H9 (cell line): ENCODE data around the gene MED25. TPM values are rescaled to one million over a fixed set of nuclear protein-coding genes. Genes with fewer than 3 reads are reported as not detected.

ENCODE experiments used
- DNase-seq: peaks from one replicate; pipeline ENCODE4 v3.0.0-alpha.2; 2017
- H2AFZ ChIP-seq: one replicate; pipeline ENCODE4 v1.6.1; 2013; ENCODE audit warnings: mild to moderate bottlenecking, low read length, control low read depth, moderate library complexity
- H2AK5ac ChIP-seq: 2 replicates; pipeline ENCODE4 v1.6.1; 2013; ENCODE audit warnings: low read length, control low read depth, mixed read lengths; ENCODE audit not compliant: insufficient read length
- H2BK120ac ChIP-seq: one replicate; pipeline ENCODE4 v1.6.1; 2013; ENCODE audit warnings: low read depth, mild to moderate bottlenecking, low read length, control low read depth, inconsistent platforms; ENCODE audit not compliant: poor library complexity, severe bottlenecking
- H2BK12ac ChIP-seq: 2 replicates; pipeline ENCODE4 v1.6.1; 2013; ENCODE audit warnings: low read length, control low read depth, mixed read lengths, low read depth; ENCODE audit not compliant: insufficient read length
- H2BK15ac ChIP-seq: 2 replicates; pipeline ENCODE4 v1.6.1; 2013; ENCODE audit warnings: low read depth, low read length, control low read depth
- H2BK20ac ChIP-seq: one replicate; pipeline ENCODE4 v1.6.1; 2013; ENCODE audit warnings: low read depth, mild to moderate bottlenecking, low read length, control low read depth, inconsistent platforms; ENCODE audit not compliant: poor library complexity, severe bottlenecking
- H2BK5ac ChIP-seq: 2 replicates; pipeline ENCODE4 v1.6.1; 2013; ENCODE audit warnings: low read length, control low read depth, mixed read lengths; ENCODE audit not compliant: insufficient read length
- H3K14ac ChIP-seq: 2 replicates; pipeline ENCODE4 v1.6.1; 2013; ENCODE audit warnings: low read length, control low read depth; ENCODE audit not compliant: insufficient read depth
- H3K18ac ChIP-seq: 2 replicates; pipeline ENCODE4 v1.6.1; 2013; ENCODE audit warnings: low read depth, mild to moderate bottlenecking, mixed read lengths, low read length, control low read depth; ENCODE audit not compliant: insufficient read length
- H3K23ac ChIP-seq: 2 replicates; pipeline ENCODE4 v1.6.1; 2013; ENCODE audit warnings: low read length, control low read depth, mixed read lengths, low read depth; ENCODE audit not compliant: insufficient read length
- H3K23me2 ChIP-seq: 2 replicates; pipeline ENCODE4 v1.6.1; 2013; ENCODE audit warnings: low read depth, mild to moderate bottlenecking, mixed read lengths, low read length, control low read depth; ENCODE audit not compliant: insufficient read length, poor library complexity, severe bottlenecking
- H3K27ac ChIP-seq: 2 replicates; pipeline ENCODE4 v1.5.1; 2013; ENCODE audit warnings: low read length, control low read depth, mixed read lengths, low read depth; ENCODE audit not compliant: insufficient read length
- H3K27me3 ChIP-seq: 2 replicates; pipeline ENCODE4 v1.6.1; 2013; ENCODE audit warnings: low read length, control low read depth, inconsistent platforms; ENCODE audit not compliant: insufficient read depth
- H3K4ac ChIP-seq: 2 replicates; pipeline ENCODE4 v1.6.1; 2013; ENCODE audit warnings: low read depth, mild to moderate bottlenecking, control low read depth, inconsistent platforms, low read length, moderate library complexity
- H3K4me1 ChIP-seq: 2 replicates; pipeline ENCODE4 v1.6.1; 2013; ENCODE audit warnings: low read length, control low read depth, inconsistent platforms; ENCODE audit not compliant: insufficient read depth
- H3K4me2 ChIP-seq: 2 replicates; pipeline ENCODE4 v1.6.1; 2013; ENCODE audit warnings: low read length, control low read depth, mixed read lengths; ENCODE audit not compliant: insufficient read length, insufficient read depth
- H3K56ac ChIP-seq: 2 replicates; pipeline ENCODE4 v1.6.1; 2013; ENCODE audit warnings: low read depth, mild to moderate bottlenecking, mixed read lengths, low read length, control low read depth; ENCODE audit not compliant: insufficient read length
- H3K79me1 ChIP-seq: 2 replicates; pipeline ENCODE4 v1.6.1; 2013; ENCODE audit warnings: low read depth, mild to moderate bottlenecking, moderate library complexity, low read length, control low read depth, inconsistent platforms; ENCODE audit not compliant: insufficient read depth, poor library complexity, severe bottlenecking
- H3K79me2 ChIP-seq: 2 replicates; pipeline ENCODE4 v1.6.1; 2013; ENCODE audit warnings: low read length, control low read depth, inconsistent platforms; ENCODE audit not compliant: insufficient read depth
- H3K9ac ChIP-seq: 2 replicates; pipeline ENCODE4 v1.6.1; 2013; ENCODE audit warnings: low read length, control low read depth, mixed read lengths; ENCODE audit not compliant: insufficient read length; ENCODE audit errors: extremely low read depth
- H3K9me3 ChIP-seq: one replicate; pipeline ENCODE4 v1.6.1; 2013; ENCODE audit warnings: low read depth, low read length, inconsistent platforms; ENCODE audit not compliant: control insufficient read depth
- H3T11ph ChIP-seq: one replicate; pipeline ENCODE4 v1.6.1; 2013; ENCODE audit warnings: mild to moderate bottlenecking, low read length, control low read depth, inconsistent platforms
- H4K20me1 ChIP-seq: one replicate; pipeline ENCODE4 v1.6.1; 2013; ENCODE audit not compliant: control insufficient read depth, insufficient read length, insufficient read depth
- H4K5ac ChIP-seq: 2 replicates; pipeline ENCODE4 v1.6.1; 2013; ENCODE audit warnings: low read depth, mild to moderate bottlenecking, mixed read lengths, low read length, control low read depth; ENCODE audit not compliant: insufficient read length
- H4K8ac ChIP-seq: replicated peaks from 2 replicates; pipeline ENCODE4 v1.6.1; 2013; ENCODE audit warnings: low read length, control low read depth, mixed read lengths, low read depth; ENCODE audit not compliant: insufficient read length
- H4K91ac ChIP-seq: 2 replicates; pipeline ENCODE4 v1.6.1; 2013; ENCODE audit warnings: low read depth, mild to moderate bottlenecking, moderate library complexity, mixed read lengths, low read length, control low read depth; ENCODE audit not compliant: insufficient read length
- H3K27ac Mint-ChIP-seq, 3 experiments: 2 replicates in 2 of 3; 3 replicates in 1 of 3; pipeline ENCODE4 v1.8.0; 2020 to 2021; ENCODE audit warnings: mixed read lengths in 3 of 3, mild to moderate bottlenecking in 1 of 3, moderate library complexity in 1 of 3
- H3K27me3 Mint-ChIP-seq: 2 replicates; pipeline ENCODE4 v1.8.0; 2021; ENCODE audit warnings: low read depth, mild to moderate bottlenecking, moderate library complexity, mixed read lengths
- H3K36me3 Mint-ChIP-seq, 3 experiments: 2 replicates in 2 of 3; 3 replicates in 1 of 3; pipeline ENCODE4 v1.8.0; 2020 to 2021; ENCODE audit warnings: low read depth in 3 of 3, mixed read lengths in 3 of 3; ENCODE audit not compliant: insufficient read depth in 1 of 3
- H3K4me1 Mint-ChIP-seq, 2 experiments: 2 replicates each; pipeline ENCODE4 v1.8.0; 2020; ENCODE audit warnings: mixed read lengths in 2 of 2
- H3K4me3 Mint-ChIP-seq, 2 experiments: 2 replicates in 1 of 2; 3 replicates in 1 of 2; pipeline ENCODE4 v1.8.0; 2020 to 2021; ENCODE audit warnings: mild to moderate bottlenecking in 2 of 2, mixed read lengths in 2 of 2, moderate library complexity in 1 of 2
- H3K9me3 Mint-ChIP-seq, 2 experiments: 2 replicates in 1 of 2; 3 replicates in 1 of 2; pipeline ENCODE4 v1.8.0; 2020; ENCODE audit warnings: mild to moderate bottlenecking in 2 of 2, mixed read lengths in 2 of 2, moderate library complexity in 1 of 2
- CTCF ChIP-seq: fragments of 200-600 bp; sonication (generic); conservative IDR thresholded peaks from 3 replicates; pipeline ENCODE4 v1.8.0; 2021; ENCODE audit warnings: antibody characterized with exemption, mild to moderate bottlenecking
- WGBS: extraction: QIAGEN DNeasy Blood & Tissue Kit; methylation state at CpG from one replicate; pipeline ENCODE4 v1.1.7; 2013; ENCODE audit warnings: missing lambda C conversion rate, low lambda C conversion rate, mixed read lengths; ENCODE audit not compliant: insufficient read length; ENCODE audit errors: extremely low coverage; 5-methylcytosine and 5-hydroxymethylcytosine counted together
- total RNA-seq: library from RNA; stranded (reverse); gene quantifications from 2 replicates; pipeline ENCODE4 v1.2.1, GENCODE V29; 2021

The MED25 gene
- total RNA-seq, 1 experiment from 2014 or later = 77.5 TPM

DNA sequence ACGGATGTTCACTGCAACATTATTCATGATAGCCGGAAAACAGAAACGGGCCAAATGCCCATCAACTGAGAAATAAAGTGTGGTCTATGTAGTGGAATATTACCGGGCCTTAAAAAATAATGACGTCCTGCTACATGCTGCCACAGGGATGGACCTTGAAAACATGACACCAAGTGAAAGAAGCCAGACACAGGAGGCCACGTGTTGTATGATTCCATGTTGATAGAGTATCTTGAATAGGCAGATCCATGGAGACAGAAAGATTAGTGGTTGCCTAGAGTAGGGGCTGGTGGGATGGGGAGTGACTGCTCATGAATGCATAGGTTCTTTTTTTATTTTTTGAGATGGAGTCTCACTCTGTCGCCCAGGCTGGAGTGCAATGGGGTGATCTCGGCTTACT lies 47.6 kb upstream of the MED25 start:
- H4K20me1 ChIP-seq = no peaks in the 10 kb centered on the region
- H4K8ac ChIP-seq = no peak overlapping the region
- H2AK5ac ChIP-seq = no peak overlapping the region
- no peak overlapping the region for H2BK5ac ChIP-seq
- no peak overlapping the region for H3K27ac ChIP-seq
- no peak overlapping the region for H2BK12ac ChIP-seq
- H2BK15ac ChIP-seq = no peak overlapping the region
- no peak overlapping the region for H3K9ac ChIP-seq
- no peak overlapping the region for H3K18ac ChIP-seq
- H3K9me3 Mint-ChIP-seq = no peaks in the 10 kb centered on the region
- no peak overlapping the region for H4K91ac ChIP-seq
- no peak overlapping the region for H3K4ac ChIP-seq
- DNase-seq = no peak
- H3K23me2 ChIP-seq = peaks cover 12% of the 10 kb centered on the region
- H2AFZ ChIP-seq = no peak overlapping the region
- H3K4me3 Mint-ChIP-seq = no peak overlapping the region
- H3K4me2 ChIP-seq = no peak overlapping the region
- no peaks in the 10 kb centered on the region for H3K27me3 ChIP-seq
- no peaks in the 10 kb centered on the region for H3K4me1 ChIP-seq
- peaks cover 4% of the 10 kb centered on the region; the same call in 1 of the 2 replicates for H3K79me2 ChIP-seq
- H3K9me3 ChIP-seq = no peaks in the 10 kb centered on the region
- H3K79me1 ChIP-seq = peaks cover 7% of the 10 kb centered on the region
- peaks cover 2 to 13% (median 6%) of the 10 kb centered on the region in 3 experiments; a peak in 6 of 7 replicates for H3K36me3 Mint-ChIP-seq
- no peak overlapping the region for H3T11ph ChIP-seq
- no peak overlapping the region for H3K14ac ChIP-seq
- H2BK120ac ChIP-seq = no peak overlapping the region
- no peak overlapping the region for H3K56ac ChIP-seq
- peaks cover 20 to 22% of the 10 kb centered on the region in 2 experiments for H3K4me1 Mint-ChIP-seq
- WGBS = no CpG with 5 or more reads among the region's 8 CpGs
- H4K5ac ChIP-seq = no peak overlapping the region
- no peak overlapping the region for H2BK20ac ChIP-seq
- H3K27ac Mint-ChIP-seq = peak overlapping the region in 2 of 3 experiments; percentile 29 to 42; a peak in 1 of 7 replicates
- no peaks in the 10 kb centered on the region; the same call in 1 of the 2 replicates for H3K27me3 Mint-ChIP-seq
- no peak overlapping the region for H3K23ac ChIP-seq
- no peak for TF ChIP-seq CTCF
